ENCODE data around the gene ASL.
"Not testable (repeated sequence)": the region's sequence is repeated elsewhere in the genome, so short reads cannot be mapped to it uniquely, and the experiment has no call there.

ASL gene

DNA sequence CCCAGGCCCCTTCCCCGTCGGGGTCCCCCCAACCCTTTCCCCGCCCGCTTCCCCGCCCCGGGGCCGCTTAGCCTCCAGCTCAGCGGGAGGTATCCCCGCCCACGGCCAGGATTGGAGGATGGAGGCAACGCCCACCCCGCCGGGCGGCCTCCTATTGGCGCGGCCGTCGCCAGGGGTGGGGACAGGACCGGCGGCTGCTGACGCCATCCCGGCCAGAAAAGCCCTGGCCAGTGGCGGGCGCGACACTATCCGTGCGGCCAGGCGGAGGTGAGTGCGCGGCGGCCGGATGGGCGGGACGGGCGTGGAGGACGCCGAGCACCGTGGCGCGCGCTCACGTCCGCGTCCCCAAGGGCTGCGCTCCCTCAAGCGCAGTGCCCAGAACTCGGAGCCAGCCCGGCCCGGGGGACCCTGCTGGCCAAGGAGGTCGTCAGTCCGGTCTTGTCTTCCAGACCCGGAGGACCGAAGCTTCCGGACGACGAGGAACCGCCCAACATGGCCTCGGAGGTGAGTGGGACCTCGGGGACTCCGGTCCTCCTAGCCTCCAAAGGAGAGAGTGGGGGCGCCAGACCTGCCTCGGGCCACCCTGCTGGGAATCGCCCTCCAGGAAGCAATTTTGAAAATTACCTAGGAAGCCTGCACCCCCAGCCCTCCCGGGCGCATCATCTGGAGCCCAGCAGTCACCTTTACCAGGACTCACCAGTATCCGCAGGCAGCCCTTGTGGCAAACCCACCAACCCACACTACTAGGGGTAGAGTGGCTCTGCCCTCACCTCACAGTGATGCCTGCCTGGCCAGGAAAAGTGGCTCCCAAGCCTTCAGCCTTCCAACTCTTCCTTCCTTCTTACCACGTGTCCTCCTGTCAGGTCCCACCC, at the start of gene ASL:
ASL (plus strand) TSS at position 230 of the 872 bp plus-strand sequence; CDS start at position 493, 263 bp downstream.
- DNase-seq (ENCODE audit: low read depth in 3 of 3, low spot score in 1 of 3): peak; percentile 54 to 81 (median 65)

DNA sequence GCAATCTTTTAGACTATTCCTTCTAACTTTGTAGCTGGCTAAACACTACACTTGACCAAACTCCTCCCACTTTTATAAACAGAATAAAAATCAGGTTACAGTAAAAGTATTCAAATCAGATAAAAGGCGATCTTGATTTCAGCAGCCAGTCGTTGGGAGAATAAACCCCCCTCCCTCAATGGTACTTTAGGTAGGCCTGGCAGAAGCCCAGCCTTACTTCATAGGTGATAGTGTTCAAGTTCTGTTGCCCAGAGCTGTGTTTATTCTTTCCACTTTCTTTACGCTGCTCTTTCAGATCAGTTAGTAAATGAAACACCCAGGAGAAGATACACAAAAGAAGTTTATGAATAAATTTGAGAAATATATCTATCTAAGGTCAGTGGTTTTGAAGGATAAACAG, 47.3 kb upstream of the ASL start:
- not testable (repeated sequence) for DNase-seq (ENCODE audit: low read depth in 3 of 3, low spot score in 1 of 3)

DNA sequence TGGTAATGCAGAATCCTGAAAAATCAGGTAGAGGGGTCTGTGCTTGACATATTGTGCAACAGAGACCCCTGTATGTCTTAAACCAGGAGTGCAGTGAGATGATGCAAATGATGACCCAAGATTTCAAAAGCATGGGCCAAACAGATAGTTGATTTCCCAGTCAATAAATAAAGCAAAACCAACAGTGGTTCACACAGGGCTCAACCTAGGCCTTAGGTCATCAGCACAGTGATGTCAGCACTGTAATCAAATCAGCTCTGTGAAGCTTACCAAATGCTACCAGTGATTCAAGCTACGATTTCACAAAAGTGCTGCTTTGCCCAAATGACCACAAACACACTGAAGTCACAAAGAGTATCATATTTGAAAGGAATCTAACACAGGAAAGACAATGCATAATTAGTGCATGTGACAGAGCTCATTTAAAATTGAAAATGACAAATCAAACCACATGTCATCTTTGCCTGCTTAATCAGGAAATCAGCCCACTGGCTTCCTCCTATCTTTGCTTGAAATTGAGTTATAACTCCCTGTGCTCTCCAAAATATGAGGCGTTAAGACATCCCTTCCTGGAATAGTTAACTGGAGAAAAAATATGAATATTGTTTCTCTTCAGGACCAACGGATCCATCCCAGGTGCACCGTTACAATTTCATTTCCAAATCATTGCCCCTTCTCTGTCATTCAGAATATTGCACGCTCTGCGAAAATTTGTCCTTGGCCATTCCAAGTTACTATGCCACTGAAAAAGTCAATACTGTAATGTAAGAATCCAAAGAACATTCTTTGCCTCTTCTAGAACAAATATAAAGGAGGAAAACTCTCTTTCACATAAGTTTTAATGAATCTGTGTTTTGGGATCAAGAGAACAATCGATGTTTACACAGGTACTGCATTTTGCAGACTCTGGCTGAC, 41.9 kb upstream of the ASL start:
- no peak for DNase-seq (ENCODE audit: low read depth in 3 of 3, low spot score in 1 of 3)

DNA sequence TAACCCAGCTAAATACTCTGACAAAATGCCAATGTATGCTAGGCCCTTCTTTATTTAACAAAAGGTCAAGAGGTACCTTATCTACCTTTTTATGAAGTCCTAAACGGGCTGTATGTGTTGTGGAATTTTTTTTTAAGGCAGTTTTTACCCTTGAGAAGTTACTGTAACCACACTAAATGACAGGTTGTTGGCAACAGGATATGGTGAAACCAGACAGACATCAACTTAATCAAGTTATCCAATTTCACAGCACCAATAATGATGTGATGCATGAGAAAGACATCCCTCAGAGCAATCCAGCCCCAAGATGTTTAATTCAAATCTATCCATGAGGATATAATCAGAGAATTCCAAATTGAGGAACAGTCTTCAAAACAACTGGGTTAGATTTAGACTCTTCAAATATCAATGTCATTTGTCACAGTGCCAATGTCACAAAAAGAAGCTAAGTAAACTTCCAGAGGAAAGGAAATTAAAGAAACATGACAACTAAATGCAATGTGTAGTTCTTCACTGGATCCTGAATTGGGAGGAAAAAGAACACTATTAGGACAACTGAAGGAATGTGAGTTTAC, 41.1 kb upstream of the ASL start:
- not testable (repeated sequence) for DNase-seq (ENCODE audit: low read depth in 3 of 3, low spot score in 1 of 3)

DNA sequence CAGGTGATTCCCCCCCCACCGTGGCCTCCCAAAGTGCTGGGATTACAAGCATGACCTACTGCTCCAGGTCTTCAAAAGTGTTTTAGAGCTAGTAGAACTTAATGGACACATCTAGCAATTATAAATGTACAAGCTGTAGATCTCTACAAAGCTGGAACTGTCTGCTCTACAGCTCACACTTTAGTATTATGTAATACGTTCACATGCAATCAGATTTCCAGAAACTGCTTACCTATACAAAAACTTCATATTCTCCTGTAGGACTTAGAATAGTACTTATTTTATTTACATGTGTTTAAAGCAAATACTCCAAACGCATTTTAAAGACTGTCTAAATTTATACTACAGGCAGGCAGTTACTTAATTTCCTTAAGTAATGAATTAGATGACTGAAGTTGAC, 39.2 kb upstream of the ASL start:
- no peak for DNase-seq (ENCODE audit: low read depth in 3 of 3, low spot score in 1 of 3)

DNA sequence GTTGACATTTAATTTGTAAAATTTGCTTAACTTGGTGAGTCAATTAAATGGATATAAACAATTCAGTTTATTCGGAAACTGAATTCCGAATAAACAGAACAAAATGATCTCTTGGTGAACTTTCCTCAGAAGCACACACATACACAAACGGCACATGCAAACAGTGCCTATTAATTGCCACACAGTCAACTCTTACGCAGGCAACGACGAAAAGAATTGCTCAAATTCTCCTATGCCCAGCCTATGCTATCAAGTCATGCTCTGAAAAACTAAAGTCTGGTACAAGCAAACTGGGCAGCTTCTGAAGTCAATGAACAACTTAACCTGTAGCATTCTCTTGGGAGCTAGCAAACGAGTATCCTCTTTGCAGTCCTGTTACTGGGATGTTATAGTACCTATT, 38.8 kb upstream of the ASL start:
- no peak for DNase-seq (ENCODE audit: low read depth in 3 of 3, low spot score in 1 of 3)

DNA sequence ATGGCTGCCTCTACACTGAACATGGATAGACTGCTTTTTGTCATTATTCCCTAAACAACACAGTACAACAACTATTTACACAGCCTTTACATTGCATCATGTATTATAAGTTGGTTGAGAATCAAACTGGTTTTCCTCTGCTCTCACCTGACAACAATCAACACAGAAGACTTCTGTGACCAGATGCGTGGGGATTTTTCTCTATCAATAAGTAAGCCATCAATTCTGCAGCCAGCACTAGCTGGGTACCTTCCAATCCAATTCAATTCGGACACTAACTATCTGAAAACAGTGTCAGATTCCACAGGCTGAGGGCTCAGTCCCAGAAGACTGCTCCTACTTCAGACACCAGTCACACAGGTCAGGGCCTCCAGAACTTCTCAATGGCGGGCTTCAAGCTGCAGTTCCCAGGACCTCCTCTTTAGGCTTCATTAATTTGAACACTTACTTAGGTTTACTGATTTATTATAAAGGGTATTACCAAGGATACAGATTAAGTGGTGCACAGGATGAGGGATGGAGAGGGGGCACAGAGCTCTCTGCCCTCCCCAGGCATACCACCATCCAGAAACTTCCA, 36.4 kb upstream of the ASL start:
- no peak for DNase-seq (ENCODE audit: low read depth in 3 of 3, low spot score in 1 of 3)

DNA sequence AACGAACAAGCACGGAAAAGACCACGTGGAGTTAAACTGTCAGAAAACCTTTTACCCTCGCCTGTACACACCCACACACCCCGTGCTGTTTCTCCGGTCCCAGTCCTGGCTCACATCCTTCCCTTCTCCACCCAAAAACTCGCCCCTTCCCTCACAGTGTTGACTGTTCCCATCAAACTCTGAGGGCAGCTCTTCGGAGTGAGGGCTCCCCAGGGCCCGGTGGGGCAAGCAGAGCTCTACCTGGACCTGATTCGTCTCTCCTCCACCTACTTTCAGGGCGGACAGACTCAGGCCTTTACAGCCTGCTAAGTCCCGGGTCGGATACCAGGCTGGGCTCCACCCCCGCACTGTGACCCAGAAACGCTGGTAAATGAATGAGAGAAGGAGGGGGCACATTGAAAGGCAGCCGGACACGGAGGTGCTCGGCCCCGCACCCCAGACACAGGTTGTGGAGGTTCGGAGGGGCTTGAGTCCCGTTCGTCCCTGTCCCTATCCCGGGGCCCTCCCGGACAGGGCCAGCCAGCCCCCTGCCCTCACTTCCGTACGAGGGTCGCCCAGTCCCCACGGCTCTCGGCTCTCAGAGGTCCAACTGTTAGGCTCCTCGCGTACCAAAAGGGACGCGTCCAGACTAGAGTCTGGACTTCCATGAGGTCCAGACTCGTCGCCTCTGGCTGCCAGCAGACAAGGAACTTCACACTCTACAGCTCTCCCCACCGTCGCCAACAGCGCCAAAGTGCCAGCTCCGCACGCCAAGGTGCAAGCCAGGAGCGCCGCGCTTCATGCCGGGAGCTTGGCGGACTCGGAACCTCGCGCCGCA, 31.7 kb upstream of the ASL start:
- peak in 1 of 3 donors; percentile 7 for DNase-seq (ENCODE audit: low read depth in 3 of 3, low spot score in 1 of 3)

DNA sequence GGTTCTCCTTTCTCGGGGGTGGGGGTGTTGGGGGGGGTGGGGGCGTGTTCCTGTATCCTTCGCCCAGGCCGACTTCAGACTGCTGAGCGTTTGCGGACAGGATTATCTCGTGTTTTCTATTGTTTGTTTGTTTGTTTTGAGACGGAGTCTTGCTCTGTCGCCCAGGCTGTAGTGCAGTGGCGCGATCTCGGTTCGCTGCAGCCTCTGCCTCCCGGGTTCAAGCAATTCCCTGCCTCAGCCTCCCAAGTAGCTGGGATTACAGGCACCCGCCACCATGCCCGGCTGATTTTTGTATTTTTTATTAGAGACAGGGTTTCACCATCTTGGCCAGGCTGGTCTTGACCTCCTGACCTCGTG, 31.1 kb upstream of the ASL start:
- not testable (repeated sequence) for DNase-seq (ENCODE audit: low read depth in 3 of 3, low spot score in 1 of 3)

DNA sequence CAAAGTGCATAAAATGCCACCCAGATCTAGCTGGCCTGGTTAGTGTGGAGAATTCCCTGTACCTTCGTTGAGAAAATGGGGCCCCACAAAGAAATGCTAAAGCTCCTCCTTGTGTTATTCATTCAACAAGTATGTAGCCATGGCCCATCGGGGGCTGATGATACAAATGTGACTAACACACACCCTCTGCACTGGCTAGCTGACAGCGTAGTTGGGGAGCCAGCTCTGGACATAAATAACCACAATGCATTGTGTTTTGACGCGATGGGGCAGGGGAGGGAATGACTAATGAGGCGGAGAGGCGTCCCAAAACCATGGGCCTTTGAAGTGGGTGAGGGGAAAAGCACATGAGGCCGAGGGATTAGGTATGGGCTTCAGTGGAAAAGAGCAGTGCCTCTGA, 28.2 kb upstream of the ASL start:
- no peak for DNase-seq (ENCODE audit: low read depth in 3 of 3, low spot score in 1 of 3)

DNA sequence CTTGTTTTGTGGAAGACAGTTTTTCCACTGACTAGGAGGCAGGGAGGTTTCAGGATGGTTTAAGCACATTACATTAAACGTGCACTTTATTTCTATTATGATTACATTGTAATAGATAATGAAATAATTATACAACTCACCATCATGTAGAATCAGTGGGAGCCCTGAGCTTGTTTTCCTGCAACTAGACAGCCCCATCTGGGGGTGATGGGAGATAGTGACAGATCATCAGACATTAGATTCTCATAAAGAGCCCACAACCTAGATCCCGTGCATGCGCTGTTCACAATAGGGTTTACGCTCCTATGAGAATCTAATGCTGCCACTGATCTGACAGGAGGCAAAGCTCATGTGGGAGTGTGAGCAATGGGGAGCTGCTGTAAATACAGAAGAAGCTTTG, 25.7 kb upstream of the ASL start:
- DNase-seq (ENCODE audit: low read depth in 3 of 3, low spot score in 1 of 3): not testable (repeated sequence)

DNA sequence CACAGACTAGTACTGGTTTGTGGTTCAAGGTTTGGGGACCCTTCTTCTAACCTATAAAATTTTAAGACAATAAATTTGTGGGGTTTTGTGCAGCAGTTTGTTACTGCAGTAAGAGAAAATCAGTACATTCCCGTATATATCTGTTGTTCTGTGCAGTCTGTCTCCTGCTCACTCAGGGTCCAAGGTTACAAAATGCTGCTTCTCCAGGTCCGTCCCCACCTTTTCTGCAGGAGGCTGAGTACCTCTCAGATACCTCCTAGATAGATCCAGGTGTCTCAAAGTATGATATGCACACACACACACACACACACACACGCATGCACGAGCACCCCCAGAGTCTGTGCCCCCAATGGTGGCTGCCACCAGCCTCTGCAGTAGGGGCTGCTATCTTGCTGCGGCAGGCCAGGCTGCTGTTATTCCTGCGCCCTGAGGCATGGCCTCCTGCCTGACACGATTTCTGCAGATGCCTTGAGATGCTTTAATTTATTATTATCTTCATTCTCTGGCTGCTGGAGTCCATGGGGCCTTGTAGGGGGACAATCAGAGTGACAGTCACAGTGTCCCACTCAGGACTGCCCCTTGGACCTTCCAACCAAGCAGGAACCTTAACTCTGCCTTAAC, 25.2 kb upstream of the ASL start:
- no peak for DNase-seq (ENCODE audit: low read depth in 3 of 3, low spot score in 1 of 3)

DNA sequence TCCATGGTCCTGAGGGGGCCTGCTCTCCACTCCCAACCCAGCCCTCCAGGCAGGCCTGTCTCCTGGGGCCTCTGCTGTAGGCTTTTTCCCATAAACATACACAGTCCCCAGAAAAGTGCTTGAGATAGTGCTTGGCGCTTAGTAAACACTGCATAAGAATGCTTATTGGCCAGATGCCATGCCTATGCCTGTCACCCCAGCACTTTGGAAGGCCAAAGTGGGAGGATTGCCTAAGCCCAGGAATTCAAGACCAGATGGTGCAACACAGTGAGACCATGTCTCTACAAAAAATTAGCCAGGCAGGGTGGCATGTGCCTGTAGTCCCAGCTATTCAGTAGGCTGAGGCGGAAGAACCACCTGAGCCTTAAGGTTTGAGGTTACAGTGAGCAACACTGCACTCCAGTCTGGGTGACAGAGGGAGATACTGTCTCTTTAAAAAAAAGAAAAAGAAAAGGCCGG, 24.6 kb upstream of the ASL start:
- DNase-seq (ENCODE audit: low read depth in 3 of 3, low spot score in 1 of 3): no peak

DNA sequence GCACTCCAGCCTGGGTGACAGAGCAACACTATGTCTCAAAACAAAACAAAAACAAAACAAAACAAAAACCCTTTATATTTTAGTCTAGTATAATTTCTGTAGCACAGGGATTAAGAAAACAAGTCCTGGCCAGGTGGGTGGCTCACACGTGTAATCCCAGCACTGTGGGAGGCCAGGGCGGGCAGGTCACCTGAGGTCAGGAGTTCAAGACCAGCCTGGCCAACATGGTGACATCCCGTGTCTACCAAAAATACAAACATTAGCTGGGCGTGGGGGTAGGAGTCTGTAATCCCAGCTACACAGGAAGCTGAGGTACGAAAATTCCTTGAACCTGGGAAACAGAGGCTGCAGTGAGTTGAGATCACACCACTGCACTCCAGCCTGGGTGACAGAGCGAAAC, 23.2 kb upstream of the ASL start:
- no peak for DNase-seq (ENCODE audit: low read depth in 3 of 3, low spot score in 1 of 3)

DNA sequence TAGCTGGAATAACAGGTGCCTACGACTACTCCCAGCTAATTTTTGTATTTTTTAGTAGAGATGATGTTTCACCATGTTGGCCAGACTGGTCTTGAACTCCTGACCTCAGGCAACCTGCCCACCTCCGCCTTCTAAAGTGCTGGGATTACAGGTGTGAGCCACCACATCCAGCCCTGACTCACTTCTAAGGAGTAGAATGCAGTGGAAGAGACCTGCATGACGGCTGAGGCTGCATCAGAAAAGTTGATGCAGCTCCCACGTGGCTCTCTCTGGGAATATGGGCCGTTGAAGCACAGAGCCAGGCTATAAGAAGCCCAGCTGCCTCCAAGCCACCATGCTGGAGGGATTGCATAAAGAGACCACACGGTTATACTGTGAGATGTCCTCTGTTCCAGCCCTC, 21.6 kb upstream of the ASL start:
- DNase-seq (ENCODE audit: low read depth in 3 of 3, low spot score in 1 of 3): no peak

DNA sequence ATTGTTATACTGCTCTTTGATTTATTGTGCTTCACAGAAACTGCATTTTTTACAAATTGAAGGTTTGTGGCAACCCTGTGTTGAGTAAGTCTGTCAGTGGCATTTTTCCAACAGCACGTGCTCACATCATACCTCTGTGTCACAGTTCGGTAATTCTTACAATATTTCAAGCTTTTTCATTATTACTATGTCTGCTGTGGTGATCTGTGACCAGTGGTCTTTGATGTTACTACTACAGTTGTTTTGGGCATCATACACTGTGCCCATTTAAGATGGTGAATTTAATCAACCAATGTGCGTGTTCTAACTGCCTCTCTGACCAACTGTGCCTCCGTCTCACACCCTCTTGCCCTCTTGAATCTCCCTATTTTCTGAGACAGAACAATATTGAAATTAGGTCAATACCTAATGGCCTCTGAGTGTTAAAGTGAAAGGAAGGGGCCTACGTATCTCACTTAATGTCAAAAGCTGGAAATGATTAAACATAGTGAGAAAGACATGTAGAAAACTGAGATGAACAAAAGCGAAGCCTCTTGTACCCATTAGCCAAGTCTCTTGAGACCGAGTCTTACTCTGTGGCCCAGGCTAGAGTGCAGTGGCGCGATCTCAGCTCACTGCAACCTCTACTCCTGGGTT, 20.2 kb upstream of the ASL start:
- no peak for DNase-seq (ENCODE audit: low read depth in 3 of 3, low spot score in 1 of 3)

DNA sequence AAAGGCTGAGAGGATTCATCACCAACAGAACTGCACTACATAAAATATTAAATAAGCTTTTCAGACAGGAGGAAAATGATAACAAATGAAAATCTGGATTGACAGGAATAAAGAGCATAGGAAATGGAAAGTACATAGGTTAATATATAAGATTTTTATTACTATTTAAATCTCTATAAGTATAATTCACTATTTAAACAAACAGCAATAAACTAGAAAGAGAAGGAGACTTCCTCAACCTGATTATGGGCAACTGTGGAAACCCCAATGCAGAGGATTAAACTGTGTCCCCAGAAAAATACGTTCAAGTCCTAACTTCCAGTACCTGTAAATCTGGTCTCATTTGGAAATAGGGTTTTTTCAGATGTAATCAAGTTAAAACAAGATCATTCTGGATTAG, 14.8 kb upstream of the ASL start:
- no peak for DNase-seq (ENCODE audit: low read depth in 3 of 3, low spot score in 1 of 3)

DNA sequence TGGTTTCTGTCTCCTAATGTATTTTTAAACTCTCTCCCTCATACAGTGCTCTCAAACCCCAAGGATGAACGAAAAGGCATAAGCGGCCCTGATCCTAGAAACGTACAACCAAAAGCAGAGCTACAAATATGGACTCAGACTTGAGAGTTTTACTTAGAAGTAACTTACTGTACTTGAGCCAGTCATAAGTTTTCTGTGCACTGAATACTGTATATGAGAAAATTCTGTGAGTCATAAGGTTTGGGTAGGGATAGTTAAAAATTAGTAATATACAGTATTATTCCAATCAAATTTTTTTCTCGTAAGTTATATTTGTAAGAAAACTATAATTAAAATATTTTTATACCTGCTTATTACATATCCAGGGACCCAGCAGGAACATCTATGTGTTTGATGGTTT, 5.9 kb upstream of the ASL start:
- DNase-seq (ENCODE audit: low read depth in 3 of 3, low spot score in 1 of 3): no peak

DNA sequence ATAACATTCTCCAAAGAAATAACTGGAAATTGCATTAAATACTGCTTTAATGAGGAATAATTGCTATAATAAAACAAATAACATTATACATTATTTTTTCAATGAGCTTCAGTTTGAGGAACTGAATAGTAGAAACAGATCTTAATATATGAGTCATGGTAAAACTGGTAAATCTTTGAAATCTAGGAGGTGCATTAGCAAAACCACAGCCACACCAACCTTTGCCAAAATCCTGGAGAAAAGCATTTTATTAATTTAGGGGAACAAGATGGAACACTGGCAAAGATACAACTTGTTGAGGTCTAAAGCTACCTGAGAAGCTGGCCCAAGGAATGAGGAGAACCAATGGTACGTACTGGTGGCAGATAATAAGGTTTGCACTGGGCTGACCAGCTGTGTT, 5.4 kb upstream of the ASL start:
- no peak for DNase-seq (ENCODE audit: low read depth in 3 of 3, low spot score in 1 of 3)

DNA sequence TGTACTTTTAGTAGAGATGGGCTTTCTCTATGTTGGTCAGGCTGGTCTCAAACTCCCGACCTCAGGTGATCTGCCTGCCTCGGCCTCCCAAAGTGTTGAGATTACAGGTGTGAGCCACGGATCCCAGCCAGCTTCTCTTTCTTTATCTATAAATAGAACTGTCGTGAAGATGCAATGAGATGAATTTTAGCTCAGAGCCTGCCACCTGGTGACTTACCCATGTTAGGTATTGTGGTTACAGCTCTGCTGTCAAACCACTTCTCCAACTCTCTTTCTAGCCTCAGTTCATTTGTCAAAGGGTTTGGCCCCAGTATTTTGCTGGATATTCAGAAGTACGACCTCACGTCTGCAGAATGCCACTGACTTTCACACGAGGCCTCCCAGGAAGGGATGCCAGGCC, 3.4 kb upstream of the ASL start:
- DNase-seq (ENCODE audit: low read depth in 3 of 3, low spot score in 1 of 3): not testable (repeated sequence)

Measured in stimulated activated CD4-positive, alpha-beta T cell treated with anti-CD3 and anti-CD28 coated beads, TNF-alpha, amount 100 ng/mL, for 1 hour (primary cell).